ENCODE data around the gene MSLN.

MSLN gene

DNA sequence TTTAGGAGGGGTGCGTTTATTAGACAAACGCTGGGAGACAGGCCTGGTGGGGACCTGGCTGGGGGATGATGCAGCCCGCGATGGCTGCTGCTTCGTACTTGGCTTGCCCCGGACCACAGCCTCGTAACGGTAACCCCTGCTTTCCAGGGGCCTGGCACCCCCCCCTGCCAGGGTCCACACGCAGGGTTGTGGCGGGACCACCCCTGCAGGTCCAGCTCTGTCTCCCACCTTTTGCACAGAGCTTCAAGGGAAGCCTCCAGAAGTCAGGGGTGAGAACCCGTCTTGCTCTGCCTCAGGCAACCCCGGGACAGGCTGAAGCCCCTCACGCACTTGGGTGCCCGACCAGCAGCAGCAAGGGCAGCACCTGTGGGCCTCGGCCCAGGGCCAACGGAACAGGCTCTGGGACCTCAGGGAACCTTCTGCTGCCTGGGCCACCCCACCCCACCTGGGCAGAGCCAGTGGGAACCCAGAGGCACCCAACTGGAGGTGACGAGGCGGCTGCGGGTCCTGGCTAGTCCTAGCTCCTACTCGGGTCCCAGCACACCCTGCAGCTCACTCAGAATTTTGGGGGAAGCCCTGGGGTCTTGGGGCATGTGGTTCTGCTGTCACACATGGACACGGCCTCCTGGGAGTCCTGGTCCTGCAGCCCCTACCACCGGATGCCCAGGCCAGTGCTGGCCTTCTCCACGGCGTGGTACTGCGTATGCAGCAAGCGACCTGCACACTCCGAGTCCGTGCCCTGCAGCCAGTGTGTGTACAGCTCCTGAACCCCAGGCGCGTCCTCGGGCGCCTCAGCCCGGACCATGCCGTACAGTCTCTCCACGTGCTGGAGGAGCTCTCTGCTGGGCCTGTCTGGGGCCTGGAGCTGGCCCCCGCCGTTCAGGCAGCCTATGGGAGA, 30.5 kb upstream of the MSLN start:
- Histone ChIP-seq H3K9ac (ENCODE audit: low read depth, low read length) (no peak overlapping the region), H3K27me3 (ENCODE audit: insufficient read depth, low read length) (peaks cover 24% of the 10 kb centered on the region), H3K9me3 (ENCODE audit: insufficient read depth, low read depth, low read length) (no peaks in the 10 kb centered on the region), H3K36me3 (ENCODE audit: insufficient read depth, low read length) (peaks cover 15% of the 10 kb centered on the region), H3K4me1 (ENCODE audit: insufficient read depth, low read length) (no peaks in the 10 kb centered on the region; the same call in 1 of the 2 replicates), H3K27ac (ENCODE audit: low read depth, low read length) (no peak overlapping the region), H3K4me3 (ENCODE audit: low read length) (no peak overlapping the region)
- WGBS = 92% methylated on average over 37 of the region's 37 CpGs

DNA sequence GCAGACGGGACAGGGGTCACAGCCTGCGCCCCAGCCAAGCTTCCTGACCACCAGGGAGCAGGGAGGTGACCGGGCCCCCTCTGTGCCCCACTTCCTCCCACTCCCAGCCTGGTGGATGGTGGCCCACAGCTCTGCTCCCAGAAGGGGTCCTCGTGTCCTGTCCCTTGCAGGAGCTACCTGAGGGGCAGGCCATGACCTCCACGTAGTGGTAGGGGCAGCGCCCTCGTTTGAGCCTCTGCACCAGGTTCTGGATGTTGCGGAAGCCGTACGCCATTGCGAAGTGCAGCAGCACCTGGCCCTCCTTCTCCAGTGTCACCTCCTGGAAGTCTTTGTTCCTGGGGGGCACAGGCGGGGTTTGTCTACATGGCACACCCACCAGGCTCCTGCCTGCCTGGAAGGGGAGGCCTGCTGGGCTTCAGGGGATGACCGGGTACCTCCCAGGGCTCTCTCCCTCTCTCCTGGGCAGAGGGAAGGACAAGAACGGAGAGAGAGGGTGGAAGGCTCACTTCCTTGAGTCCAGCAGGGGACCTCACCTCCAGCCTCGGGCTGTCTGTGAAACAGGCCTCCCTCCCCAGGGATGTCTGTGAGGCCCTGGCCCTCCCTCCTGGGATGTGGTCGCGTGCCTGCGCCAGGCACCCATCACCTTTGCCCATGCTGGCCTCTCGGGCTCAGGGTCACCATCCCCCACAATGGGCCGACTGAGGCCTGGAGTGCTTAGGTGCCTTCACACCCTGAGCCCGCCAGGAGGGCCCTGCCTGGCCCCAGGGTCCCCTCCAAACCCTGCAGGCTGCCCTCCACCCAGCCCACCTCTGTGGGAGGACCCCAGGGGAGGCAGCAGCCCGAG, 29.6 kb upstream of the MSLN start:
- Histone ChIP-seq H3K27me3 (ENCODE audit: insufficient read depth, low read length) (peaks cover 17% of the 10 kb centered on the region), H3K36me3 (ENCODE audit: insufficient read depth, low read length) (peaks cover 20% of the 10 kb centered on the region), H3K9ac (ENCODE audit: low read depth, low read length) (no peak overlapping the region), H3K9me3 (ENCODE audit: insufficient read depth, low read depth, low read length) (no peaks in the 10 kb centered on the region), H3K4me1 (ENCODE audit: insufficient read depth, low read length) (no peaks in the 10 kb centered on the region; the same call in 1 of the 2 replicates), H3K27ac (ENCODE audit: low read depth, low read length) (no peak overlapping the region), H3K4me3 (ENCODE audit: low read length) (no peak overlapping the region)
- 89% methylated on average over 22 of the region's 22 CpGs for WGBS

DNA sequence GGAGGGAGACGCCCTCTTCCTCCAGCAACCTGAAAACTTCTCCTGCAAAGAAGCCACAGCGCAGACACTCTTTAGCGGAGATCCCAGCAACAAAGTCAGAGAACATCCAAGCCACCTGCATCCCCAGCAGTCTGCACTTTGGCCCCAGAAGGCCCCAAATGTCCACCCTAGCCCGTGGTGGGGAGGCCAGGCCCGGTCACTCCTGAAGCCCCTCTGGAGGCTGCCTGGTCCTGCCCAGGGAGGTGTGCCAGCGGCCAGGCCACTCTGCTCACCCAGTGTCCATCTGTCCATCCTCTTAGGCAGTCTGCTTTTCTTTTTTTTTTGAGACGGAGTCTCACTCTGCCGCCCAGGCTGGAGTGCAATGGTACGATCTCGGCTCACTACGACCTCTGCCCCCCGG, 28.2 kb upstream of the MSLN start:
- Histone ChIP-seq H3K36me3 (ENCODE audit: insufficient read depth, low read length) (peaks cover 27% of the 10 kb centered on the region), H3K27ac (ENCODE audit: low read depth, low read length) (no peak overlapping the region), H3K4me3 (ENCODE audit: low read length) (no peak overlapping the region), H3K4me1 (ENCODE audit: insufficient read depth, low read length) (no peaks in the 10 kb centered on the region), H3K9ac (ENCODE audit: low read depth, low read length) (no peak overlapping the region), H3K9me3 (ENCODE audit: insufficient read depth, low read depth, low read length) (no peaks in the 10 kb centered on the region), H3K27me3 (ENCODE audit: insufficient read depth, low read length) (peaks cover 5% of the 10 kb centered on the region)
- WGBS = 95% methylated on average over 12 of the region's 12 CpGs

DNA sequence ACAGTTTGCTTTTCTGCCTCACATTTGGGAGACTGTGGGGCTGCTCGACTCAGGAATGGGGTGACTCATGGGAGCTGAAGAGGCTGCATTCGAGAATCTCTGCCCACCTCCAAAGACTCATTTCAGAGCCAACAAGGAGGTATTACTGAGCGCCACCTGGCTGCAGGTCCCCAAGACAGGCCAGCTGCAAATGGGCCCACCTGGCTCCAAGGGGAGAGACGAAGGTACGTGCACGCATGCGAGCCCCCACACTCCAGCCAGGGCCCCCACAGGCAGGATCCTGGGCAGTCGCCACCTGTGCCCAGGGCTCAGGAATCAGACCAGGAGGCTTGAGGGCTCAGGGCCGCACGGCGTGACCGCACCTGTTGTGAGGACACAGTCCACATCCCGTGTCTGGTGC, 27.6 kb upstream of the MSLN start:
- Histone ChIP-seq H3K9me3 (ENCODE audit: insufficient read depth, low read depth, low read length) (no peaks in the 10 kb centered on the region), H3K27ac (ENCODE audit: low read depth, low read length) (no peak overlapping the region), H3K36me3 (ENCODE audit: insufficient read depth, low read length) (peaks cover 27% of the 10 kb centered on the region), H3K27me3 (ENCODE audit: insufficient read depth, low read length) (no peaks in the 10 kb centered on the region), H3K4me1 (ENCODE audit: insufficient read depth, low read length) (0 out of 2 replicates have a peak, but pooled peaks cover 5% of the 10 kb centered on the region), H3K4me3 (ENCODE audit: low read length) (no peak overlapping the region), H3K9ac (ENCODE audit: low read depth, low read length) (no peak overlapping the region)
- WGBS = 92% methylated on average over 13 of the region's 13 CpGs

DNA sequence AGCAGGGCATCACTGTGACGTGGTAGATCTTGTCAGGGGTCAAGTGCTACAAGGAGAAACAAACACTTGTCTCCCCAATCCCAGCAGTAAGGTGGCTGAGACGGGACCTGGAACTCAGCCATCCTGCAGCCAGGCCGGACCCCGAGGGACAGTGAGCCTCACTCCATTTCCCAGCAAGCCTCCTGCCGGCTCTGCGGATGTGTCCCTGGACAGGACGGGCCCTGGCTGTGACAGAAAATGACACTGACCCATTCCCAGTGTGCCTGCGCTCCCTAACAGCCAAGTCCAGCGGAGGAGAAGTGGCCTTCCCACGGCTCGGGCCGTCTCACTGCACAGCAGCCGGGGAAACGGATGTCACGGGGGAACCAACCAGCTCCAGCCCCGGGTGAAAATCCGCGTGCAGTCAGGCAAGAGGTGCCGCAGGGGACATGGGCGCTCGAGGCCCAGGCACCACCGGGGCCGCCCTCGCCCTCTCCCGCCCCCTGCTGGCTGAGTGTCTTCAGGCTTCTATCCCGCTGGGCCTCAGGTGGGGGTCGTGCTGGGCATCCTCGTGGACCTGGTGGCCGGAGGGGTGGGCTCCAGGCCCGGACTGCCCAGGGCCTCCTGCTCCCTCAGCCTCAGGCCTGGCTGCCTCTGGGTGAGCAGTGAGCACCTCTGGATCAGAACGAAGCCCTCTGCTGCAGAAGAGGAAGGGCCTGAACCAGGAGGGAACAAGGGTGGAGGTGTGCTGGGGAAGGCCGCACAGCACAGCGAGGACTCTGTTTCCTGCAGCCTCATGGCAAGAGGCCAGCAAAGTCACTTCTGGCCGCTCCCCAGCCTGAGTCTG, 26.9 kb upstream of the MSLN start:
- H3K9ac ChIP-seq (ENCODE audit: low read depth, low read length) = no peak overlapping the region
- H3K36me3 ChIP-seq (ENCODE audit: insufficient read depth, low read length) = peaks cover 27% of the 10 kb centered on the region
- no peak overlapping the region for H3K4me3 ChIP-seq (ENCODE audit: low read length)
- no peak overlapping the region for H3K27ac ChIP-seq (ENCODE audit: low read depth, low read length)
- H3K27me3 ChIP-seq (ENCODE audit: insufficient read depth, low read length) = no peaks in the 10 kb centered on the region
- H3K4me1 ChIP-seq (ENCODE audit: insufficient read depth, low read length) = 0 out of 2 replicates have a peak, but pooled peaks cover 5% of the 10 kb centered on the region
- 87% methylated on average over 34 of the region's 34 CpGs for WGBS
- no peaks in the 10 kb centered on the region for H3K9me3 ChIP-seq (ENCODE audit: insufficient read depth, low read depth, low read length)

DNA sequence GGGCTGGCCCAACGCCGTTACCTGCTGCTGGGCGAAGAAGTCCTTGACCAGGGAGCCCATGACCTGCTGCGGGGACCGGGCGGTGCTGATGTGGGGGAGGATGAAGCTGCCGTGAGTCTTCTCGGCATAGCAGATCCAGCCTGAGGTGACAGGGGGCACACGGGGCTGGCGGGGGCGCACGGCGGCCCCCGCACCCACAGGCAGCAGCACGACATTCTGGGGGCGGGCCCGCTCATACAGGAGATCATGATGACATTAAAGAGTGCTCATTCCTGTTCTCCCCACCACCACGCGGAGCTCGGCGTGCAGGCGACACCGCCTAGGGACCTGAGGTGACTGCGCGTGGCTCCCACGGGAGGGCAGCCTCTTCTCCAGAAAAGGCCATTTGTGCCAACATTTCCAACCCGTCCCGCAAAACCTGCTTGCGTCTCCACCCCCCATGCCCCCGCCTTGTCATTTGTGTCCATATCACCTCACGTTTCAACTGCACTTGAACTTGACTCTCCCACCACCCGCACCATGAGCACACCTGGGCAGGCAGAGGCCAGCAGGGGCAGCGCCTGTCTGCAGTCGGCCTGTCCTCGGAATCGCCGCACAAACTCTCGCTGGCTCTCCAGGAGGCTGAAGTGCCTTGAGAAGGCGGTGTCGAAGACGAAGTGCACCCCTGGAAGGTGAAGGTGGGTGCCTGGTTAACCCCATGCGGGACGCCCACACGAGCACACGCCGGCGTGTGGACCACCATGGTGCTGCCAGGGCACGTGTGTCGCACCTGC, 26.1 kb upstream of the MSLN start:
- 94% methylated on average over 49 of the region's 49 CpGs for WGBS
- Histone ChIP-seq H3K4me1 (ENCODE audit: insufficient read depth, low read length) (0 out of 2 replicates have a peak, but pooled peaks cover 5% of the 10 kb centered on the region), H3K9ac (ENCODE audit: low read depth, low read length) (no peak overlapping the region), H3K27ac (ENCODE audit: low read depth, low read length) (no peak overlapping the region), H3K36me3 (ENCODE audit: insufficient read depth, low read length) (peaks cover 27% of the 10 kb centered on the region), H3K9me3 (ENCODE audit: insufficient read depth, low read depth, low read length) (no peaks in the 10 kb centered on the region), H3K27me3 (ENCODE audit: insufficient read depth, low read length) (no peaks in the 10 kb centered on the region), H3K4me3 (ENCODE audit: low read length) (no peak overlapping the region)

DNA sequence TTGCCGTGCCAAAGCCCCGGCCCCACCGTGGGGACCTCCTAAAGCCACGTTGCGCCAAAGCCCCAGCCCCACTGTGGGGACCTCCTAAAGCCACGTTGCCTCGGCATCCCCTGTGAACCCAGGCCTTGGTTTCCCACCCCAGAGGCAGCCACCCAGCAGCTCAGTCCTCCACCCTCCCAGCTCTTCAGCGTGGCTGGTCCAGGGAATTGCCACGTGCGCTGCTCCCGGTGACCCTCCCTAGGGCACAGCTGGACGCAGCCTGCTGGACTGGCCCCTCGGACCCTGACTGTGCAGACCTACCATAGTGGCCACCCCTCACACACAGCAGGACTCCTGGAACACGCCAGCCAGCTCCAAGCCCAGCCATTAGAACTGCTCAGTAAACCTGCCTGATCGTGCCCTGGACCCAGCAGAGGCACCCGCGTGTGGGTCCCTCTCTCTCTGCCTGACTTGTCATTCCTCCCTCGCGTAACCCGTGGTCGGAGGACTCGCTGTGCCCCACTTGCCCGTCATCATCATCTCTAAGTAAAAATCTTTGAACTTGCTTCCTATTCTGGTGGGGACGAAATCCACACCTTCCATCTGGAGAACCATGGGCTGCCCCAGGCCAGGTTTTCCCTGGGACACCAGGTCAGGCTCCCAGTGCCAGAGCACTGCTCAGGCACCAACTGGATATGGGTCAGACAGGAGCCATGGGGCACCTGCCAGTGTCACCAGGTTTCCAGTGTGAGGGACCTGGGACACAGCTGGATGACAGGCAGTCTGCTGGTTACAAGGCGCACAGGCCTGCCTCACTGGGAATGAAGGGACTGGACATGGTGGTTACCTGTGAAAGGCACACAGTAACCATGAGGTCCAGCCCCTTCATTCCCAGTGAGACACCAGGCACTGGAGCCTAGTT, 25.3 kb upstream of the MSLN start:
- Histone ChIP-seq H3K36me3 (ENCODE audit: insufficient read depth, low read length) (peaks cover 27% of the 10 kb centered on the region), H3K9ac (ENCODE audit: low read depth, low read length) (no peak overlapping the region), H3K27me3 (ENCODE audit: insufficient read depth, low read length) (no peaks in the 10 kb centered on the region), H3K4me1 (ENCODE audit: insufficient read depth, low read length) (0 out of 2 replicates have a peak, but pooled peaks cover 5% of the 10 kb centered on the region), H3K4me3 (ENCODE audit: low read length) (no peak overlapping the region), H3K9me3 (ENCODE audit: insufficient read depth, low read depth, low read length) (no peaks in the 10 kb centered on the region), H3K27ac (ENCODE audit: low read depth, low read length) (no peak overlapping the region)
- 96% methylated on average over 25 of the region's 25 CpGs for WGBS

DNA sequence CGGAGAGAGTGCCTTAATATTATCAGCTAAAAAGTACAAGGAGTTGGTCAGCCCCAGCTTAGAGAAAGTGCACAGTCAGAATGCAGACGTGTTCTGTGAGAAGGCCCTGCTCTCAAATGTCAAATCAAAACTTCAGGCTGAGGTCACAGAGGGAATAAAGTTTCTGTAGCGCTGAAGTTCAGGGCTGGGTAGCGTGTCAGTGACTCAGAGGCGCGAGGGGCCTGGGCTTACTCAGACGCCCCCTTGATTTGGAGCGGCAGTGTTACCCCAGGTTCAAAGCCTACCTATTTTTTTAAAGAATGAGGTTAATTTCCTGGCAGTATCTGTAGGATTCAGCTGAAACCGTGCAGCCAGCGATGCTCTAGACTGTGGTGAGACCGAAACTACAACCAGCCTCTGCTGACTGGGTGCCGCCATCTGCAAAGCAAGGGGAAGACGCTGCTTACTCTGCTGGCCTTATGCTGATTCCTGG, 24.5 kb upstream of the MSLN start:
- H3K36me3 ChIP-seq (ENCODE audit: insufficient read depth, low read length) = peaks cover 27% of the 10 kb centered on the region
- WGBS = 96% methylated on average over 13 of the region's 13 CpGs
- no peak overlapping the region for H3K4me3 ChIP-seq (ENCODE audit: low read length)
- H3K9me3 ChIP-seq (ENCODE audit: insufficient read depth, low read depth, low read length) = no peaks in the 10 kb centered on the region
- H3K27me3 ChIP-seq (ENCODE audit: insufficient read depth, low read length) = no peaks in the 10 kb centered on the region
- no peak overlapping the region for H3K9ac ChIP-seq (ENCODE audit: low read depth, low read length)
- H3K4me1 ChIP-seq (ENCODE audit: insufficient read depth, low read length) = 0 out of 2 replicates have a peak, but pooled peaks cover 5% of the 10 kb centered on the region
- H3K27ac ChIP-seq (ENCODE audit: low read depth, low read length) = no peak overlapping the region

DNA sequence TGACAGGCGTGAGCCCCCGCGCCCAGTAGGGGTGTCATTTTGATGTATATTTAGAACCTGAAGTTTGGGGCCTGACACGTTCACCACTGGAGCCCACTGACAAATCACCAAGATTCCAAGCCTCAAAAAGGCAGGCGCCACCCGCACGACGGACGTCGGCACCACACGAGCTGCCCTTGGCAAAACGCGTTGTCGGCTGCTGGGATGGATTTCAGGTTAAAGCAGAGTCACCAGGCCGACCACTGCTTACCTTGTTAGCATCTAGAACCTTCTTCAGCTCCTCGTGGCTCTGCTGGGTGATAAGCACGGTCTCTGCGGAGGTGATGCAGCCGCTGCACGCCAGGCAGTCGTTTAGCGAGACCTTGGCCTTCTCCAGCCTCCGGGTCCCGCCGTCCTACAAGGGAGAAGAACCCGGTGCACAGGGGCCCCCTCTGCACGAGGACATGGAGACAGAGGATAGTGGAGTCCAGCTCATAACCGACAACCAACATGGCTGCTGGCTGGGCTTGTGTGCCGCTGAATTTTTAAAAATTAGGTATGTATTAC, 23.5 kb upstream of the MSLN start:
- Histone ChIP-seq H3K27ac (ENCODE audit: low read depth, low read length) (no peak overlapping the region), H3K4me3 (ENCODE audit: low read length) (no peak overlapping the region), H3K36me3 (ENCODE audit: insufficient read depth, low read length) (peaks cover 25% of the 10 kb centered on the region), H3K9me3 (ENCODE audit: insufficient read depth, low read depth, low read length) (no peaks in the 10 kb centered on the region), H3K4me1 (ENCODE audit: insufficient read depth, low read length) (0 out of 2 replicates have a peak, but pooled peaks cover 5% of the 10 kb centered on the region), H3K9ac (ENCODE audit: low read depth, low read length) (peak overlapping the region; percentile 49; the same call in 1 of the 2 replicates), H3K27me3 (ENCODE audit: insufficient read depth, low read length) (no peaks in the 10 kb centered on the region)
- WGBS = 96% methylated on average over 29 of the region's 29 CpGs
